PC-3 (cell line): Measurements from ENCODE around the gene PPIL1.

ENCODE experiments used
- CTCF ChIP-seq: fragments of 300-600 bp; sonication (generic); conservative IDR thresholded peaks from 2 replicates; pipeline ENCODE4 v1.5.1; 2017; ENCODE audit warnings: antibody characterized with exemption, low read depth, mild to moderate bottlenecking, low read length
- EZH2 ChIP-seq: fragments of 300-600 bp; sonication (generic); IDR thresholded peaks from one replicate; pipeline ENCODE4 v1.6.1; 2017; ENCODE audit warnings: antibody characterized with exemption, mild to moderate bottlenecking, low read length; ENCODE audit not compliant: unreplicated experiment
- EZH2phosphoT487 ChIP-seq: fragments of 300-600 bp; sonication (generic); IDR thresholded peaks from 2 replicates; pipeline ENCODE4 v1.6.1; 2018; ENCODE audit warnings: mild to moderate bottlenecking, antibody characterized with exemption, low read length, borderline replicate concordance

GRCh38 chr6:36913082-36913481 is 38.5 kb upstream of the PPIL1 start:
- TF ChIP-seq CTCF (no peak), EZH2 (no peak), EZH2phosphoT487 (no peak)
